ENCODE results near the gene C9orf85.

C9orf85 gene

DNA sequence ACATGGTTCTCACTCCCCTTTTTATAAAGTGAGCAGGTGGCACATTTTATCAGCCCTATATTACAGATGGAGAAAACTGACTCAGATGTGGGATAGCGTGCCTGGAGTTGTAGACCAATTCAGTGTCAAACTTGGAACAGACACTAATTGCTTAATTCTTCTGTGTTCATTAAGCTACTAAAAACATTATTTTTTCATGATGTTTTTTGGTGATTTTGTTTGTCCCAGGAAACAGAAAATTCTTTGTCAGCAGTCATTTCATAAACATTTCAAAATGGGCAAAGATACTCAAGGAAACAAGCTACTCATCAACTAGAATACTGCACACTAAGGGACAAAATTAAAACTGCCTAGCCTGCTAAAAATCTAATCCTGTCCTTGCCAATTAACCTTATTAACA is 2.6 kb upstream of the C9orf85 start:
- no peak for DNase-seq

DNA sequence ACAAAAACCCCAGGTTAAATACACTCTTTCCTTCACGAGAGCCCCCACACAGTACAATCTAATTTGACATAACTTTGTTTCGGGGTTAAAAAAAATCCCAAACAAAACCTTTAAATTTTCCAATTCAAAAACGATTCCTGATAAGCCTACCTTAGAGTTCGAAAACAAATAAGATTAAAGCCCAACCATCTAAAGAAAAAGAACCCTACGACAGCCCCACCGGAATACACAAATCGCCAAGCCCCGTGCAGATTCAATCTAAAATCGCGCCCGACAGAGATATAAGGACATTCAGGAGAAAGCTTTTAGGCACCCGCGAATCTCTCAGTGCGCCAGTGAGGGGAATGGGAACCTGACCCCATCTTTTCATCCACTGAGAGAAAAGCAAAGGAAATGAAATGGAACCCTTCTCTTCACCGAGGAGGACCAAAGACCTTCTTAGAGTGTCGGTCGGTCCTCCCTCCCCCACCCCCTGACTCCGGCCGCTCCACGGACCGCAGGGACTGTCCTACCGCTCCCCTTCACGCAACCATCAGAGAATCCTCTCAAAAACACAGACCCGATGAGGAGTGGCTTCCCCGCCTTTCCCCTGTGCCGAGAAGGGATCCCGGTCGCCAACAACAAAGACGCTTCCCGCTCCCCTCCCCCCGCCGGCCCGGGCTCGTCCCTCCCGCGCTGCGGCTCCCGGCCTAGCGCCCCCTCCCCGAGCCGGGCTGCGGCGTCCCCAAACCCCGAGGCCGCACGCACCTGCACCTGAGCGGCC is 1.4 kb upstream of the C9orf85 start:
- peak; percentile 71 for DNase-seq

DNA sequence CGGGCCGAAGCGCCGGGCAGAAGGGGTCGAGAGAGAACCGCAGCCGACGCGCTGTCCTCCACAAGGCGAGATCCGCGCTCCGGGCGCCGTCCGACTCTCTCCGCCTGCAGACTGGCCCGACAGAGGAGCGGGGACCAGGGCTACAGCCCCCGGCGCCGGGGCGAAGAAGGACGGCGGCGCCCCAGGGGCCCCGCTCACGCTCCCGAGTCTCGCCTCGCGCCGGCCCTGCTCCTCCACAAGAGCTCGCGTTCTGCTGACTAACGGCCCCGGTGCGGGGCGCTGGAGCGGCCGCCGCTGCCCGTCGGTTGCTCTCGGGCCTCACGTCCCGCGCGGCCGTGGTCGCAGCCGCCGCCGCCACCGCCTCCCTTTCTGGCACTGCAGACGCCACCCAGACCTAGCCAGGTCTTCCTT is 784 bp upstream of the C9orf85 start:
- DNase-seq, result no peak

DNA sequence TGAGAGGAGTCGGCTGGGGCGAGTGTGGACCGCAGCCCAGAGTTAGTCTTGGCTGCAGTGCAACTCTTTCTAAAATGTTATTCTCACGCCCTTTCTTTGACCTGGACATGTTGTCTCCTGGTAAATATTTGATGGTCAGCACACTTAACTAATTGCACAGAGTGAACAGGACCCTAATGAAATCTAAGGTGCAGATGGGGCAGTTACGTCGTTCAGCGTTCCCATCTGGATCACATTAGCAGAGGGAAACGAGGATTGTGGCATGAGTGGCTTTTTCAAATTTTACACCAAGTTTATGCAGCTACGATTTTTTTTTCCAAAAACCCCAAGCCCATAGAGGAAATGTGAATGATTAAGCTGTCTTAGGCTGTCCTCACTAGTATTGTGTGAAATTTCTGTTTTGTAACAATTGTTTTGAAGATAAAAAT is 483 bp downstream of the C9orf85 start:
- no peak for DNase-seq

DNA sequence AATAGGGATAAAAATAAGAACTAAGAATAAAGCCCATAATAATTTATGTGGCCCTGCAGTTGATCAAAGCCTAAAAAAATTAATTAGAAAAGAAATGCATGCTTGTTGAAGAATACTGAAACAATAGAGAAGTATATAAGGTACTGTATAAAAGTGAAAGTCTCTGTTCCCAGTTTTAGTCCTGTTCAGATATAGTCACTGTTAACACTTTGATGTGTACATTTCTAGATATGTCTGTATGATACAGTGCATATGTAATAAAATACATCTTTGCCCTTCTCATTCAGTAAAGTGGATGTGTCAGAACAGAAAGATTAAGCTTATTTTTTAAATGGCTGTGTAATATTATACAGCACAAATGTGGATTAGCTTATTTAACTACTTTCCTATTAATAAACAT is 4.1 kb downstream of the C9orf85 start:
- DNase-seq, result no peak

DNA sequence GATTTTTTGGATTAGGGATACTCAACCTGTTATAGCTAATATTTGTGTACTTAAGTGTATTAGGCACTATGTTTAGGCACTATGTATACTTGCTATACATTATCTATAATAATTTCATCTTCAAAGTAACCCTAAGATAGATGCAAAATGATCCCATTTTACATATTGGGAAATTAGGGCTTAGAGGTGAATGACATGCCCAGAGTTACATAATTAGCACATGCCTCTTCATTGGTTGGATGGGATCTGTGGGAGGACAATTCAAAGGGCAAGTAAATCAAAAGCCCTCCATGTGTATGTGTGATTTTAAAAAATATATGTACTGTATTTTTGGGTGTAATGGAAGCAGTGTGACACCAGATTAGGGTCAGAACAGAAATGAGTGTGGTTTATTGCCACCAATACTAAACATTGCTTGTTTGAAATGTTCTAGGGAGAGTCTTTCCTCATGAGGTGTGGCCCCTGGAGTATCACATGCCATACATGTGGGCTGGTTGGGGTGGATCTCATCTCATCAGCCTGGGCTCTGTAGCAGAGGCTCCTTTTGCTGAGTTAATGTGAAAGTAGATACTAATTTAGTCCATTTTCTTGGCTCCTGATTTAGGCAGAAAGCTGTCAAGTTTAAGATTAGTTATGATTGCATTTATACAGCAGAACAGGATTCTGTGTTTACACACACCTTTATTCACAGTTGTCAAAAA is 5.5 kb downstream of the C9orf85 start:
- DNase-seq, result no peak

DNA sequence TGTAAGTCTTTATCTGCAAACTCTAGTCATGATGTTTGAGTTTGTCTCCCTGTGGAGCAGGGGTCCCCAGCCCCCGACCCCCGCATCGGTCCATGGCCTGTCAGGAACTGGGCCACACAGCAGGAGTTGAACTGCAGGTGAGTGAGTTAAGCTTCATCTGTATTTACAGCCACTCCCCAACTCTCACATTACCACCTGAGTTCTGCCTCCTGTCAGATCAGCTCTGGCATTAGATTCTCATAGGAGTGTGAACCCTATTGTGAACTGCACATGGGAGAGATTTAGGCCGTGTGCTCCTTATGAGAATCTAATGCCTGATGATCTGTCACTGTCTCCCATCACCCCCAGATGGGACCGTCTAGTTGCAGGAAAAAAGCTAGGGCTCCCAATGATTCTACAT is 7.0 kb downstream of the C9orf85 start:
- no peak for DNase-seq

DNA sequence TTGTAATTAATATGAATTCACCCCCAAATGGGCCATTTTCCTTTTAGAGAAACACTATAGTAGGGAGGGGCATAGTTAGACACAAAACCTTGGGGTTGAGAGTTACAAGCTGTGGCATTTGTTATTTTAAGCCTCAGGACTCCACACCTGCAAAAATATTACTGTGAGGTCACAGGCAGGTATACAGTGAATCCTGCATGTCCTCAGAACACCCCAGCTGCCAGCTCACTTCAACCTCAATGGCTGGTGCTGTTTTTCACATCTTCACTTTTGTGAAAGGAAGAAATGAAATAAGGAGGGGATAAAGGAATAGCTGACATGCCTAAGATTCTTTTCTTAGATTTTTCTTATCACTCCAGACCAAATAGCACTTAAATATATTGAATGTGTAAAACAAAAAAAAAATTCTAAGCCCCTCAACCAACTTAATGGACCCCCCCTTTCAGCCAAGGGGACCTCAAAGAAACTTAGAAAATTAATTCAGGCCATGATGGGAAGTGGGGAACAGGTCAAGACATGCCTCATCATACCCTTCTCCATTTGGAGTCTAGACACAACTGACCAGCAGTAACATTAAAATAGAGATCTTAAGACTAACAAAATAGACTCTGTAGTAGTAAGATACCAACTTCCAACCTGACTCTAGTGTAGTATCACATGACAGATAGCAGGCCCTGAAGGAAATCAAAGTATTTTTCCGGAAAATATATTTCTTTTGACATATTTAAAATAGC is 9.2 kb downstream of the C9orf85 start:
- DNase-seq, result no peak

DNA sequence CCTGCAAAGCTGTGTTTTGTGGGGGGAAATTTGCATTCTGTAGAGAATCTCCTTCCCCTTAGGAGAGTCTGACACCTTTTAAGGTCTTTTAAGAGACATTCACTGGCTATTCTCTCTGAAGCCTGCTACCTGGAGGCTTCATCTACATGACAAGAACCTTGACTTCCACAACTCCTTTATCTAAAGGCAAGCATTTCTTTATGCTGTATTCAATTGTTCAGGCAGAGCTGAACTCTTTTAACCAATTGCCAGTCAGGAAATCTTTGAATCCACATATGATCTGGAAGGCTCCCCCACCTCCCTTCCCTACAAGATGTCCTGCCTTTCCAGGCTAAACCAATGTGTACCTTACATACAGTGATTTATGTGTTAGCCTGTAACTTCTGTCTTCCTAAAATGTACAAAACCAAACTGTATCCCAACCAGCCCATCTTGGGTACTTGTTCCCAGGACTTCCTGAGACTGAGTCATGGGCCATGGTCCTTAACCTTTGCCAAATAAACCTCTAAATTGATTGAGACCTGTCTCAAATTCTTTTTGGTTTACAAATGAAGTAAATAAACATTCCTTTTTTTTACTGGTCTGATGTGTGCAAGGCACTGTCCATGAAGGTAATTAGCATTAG is 9.9 kb downstream of the C9orf85 start:
- no peak for DNase-seq

DNA sequence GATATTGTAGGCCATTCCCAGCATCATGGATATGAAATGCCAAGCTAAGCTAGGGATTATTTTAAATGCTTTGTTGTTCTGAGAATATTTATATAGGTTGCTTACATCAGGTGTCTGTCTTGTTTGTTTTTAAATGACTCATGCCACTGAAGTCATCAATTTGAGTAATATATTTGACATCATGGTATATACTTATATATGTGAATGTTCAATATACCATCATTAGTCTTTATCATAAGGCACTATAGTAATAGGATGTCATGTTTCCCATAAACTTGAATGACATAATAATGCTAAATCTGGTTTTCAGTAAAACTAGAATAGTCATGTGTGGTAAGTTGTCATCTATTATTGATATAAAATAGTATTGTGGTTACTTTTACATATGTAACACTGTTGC is 13.1 kb downstream of the C9orf85 start:
- DNase-seq, result no peak

DNA sequence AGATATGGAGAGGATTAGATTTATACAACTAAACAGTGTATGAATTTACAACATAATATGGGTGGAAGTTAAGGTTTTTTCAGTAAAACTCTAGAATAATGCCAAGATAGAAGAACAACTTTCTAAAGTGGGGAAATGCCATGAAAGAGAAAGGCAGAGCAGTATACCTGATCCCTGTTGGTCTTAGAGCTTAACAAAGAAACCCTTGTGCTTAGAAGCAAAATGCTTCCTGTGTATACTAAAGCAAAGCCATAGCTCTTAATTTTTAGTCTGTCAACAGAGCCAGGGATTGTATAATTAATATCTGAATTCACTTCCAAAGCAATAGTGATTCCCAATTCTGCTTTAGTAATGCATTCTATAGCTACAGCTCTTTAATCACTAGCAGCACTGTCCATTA is 14.4 kb downstream of the C9orf85 start:
- DNase-seq, result no peak

DNA sequence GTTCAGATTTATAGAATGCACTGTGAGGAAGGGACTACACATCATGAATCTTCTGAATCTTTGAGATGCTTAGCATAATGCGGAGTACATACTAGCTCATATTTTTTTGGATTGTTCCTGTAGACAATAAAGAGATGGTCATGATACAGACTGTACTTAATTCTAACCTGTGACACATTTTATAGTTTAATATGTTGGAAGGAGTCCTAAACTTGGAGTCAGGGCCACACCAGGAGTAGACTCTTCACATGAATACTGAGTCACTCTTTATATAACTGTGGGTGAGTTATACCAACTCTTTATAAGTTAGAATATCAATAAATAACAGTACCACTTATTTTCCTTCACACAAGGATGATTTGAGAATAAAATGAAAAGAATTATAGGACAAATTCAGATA is 16.9 kb downstream of the C9orf85 start:
- no peak for DNase-seq

DNA sequence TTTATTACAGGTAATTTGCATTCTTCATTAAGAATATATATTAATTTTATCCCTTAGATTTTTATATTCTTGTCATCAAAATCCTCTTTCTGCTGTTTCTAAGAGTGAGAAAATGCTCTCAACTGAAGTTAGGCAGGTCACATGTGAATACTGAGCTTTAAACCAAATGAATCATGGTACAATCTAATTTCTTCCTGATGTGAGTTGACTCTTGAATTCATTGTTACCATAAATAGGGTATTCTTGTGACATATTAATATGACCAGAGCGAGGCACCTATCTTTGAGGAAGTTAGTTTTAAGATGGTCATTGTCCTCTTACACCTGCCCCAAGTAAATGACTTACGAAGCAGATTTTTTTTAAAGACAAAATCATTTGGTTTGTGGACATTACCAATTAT is 17.4 kb downstream of the C9orf85 start:
- DNase-seq, result no peak

DNA sequence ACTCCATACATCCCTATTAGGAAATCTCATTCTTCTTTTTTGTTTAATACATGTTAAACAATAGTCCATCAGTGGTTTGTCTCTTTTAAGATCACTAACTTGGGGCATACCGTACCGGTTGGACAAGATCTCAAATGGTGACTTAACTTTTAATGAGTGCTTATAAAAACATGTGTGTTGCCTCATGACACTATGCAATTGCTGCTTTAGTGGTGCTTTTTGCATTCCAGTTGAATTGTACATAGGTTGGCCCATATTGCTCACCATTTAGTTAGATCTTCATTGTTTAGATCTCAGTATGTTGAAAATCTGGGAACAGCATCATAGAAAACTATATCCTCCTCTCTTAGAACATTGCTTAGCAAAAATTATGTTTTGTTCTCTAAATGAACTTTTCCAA is 17.8 kb downstream of the C9orf85 start:
- no peak for DNase-seq

DNA sequence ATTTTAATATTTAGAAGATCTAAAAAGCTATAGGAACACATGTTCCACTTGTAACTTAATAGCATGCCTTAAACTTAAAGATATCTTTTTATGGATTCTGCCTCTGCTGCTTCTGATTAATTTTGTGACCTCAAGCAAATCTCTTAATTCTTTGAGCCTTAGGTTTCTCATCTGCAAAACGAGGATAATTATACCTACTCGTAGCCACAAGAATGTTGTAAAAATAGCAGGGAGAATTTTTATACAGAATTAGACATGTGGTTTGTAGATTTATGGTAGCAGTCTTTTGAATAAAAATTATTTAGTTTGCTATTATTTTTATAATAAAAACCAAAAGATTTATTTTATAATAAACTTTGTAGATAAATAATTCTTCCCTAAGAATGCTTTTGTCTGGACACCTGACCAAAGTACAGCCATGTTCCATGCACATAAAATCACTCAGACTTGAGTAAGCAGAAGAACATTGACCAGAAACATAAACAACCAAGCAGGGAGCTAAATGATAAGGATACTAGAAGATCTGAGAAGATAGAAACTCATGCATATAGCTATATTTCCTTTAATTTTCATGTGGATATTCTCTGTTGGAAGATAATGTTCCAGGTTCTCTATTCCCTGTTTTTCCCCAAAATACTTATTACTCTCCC is 18.5 kb downstream of the C9orf85 start:
- DNase-seq, result no peak

DNA sequence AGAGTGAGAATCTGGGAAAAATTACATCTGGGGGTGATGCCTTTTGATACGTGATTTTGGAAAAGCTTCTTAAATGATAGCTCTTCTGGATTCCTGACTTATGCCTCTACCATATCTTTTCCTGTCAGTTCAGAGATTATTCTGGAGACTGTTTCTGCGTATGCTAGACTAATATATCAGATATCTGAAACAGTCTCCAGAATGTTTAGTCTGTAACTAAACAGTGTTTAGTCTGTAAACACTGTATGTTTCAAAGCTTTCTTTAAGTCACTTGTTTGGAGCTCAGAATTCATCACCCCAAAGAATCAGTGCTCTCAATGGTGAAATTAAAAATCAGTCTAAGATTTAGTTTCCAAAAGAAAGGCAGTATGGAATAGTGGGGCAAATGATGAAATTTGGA is 19.7 kb downstream of the C9orf85 start:
- DNase-seq, result no peak

DNA sequence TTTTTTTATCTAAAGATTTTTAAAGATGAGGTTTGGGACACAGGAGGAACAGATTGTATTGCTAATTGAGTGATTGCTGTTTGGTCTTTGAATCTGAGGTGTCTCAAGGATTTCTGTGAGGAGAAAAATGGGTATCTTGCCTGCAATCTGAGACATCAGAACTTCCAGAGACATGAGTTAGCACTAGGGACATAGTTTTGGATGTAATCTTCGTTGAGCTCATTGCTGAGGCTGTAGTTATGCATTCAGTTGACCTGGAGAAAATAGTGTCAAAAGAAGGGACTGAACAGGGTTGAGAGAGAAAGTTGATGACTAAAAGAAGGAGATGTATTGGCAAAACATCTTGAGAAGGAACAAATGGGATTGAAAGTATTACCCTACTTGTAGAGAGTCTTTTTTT is 24.6 kb downstream of the C9orf85 start:
- DNase-seq, result no peak

DNA sequence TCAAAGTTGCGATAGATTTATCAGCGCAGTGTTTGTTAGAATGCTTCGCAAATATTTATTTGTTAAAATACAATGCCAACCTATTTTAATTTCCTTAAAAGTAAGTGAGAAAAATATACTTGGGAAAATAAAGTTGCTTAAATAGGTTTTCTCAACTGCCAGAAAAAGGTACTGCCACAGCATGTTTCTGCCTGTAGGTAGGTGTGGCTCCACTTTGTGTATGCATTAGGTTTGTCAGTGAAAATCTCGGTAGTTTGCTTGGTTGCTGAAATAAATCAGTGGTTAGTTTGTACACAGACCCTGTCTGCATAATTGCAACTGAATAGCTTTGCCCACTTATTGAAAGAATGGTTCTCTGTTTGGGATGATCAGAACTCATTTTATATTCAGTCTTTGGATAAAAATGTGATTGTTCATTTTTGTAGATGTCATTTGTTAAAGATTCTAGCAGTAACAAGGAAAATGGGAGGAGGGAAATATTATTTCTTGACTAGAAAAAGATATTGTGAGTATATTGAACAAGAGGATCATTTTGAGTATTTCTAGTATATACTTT is 25.7 kb downstream of the C9orf85 start:
- no peak for DNase-seq

DNA sequence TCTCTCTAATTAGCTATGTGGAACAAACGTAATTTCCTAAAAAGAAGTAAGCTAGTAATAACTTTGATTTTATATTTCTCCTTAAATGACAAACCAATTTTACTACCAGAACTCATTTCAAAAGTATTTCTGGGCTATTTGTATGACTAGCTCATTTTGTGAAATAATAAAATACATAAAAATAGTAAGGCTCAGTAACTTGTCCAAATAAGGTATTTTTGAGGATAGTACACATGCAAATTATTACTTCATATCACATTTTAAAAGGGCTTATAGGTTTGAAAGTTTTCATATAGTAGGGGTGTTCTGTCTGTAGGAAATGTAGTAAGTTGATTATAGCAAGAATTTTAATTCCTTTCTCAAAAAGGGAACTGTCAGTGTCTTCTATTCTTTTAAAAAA is 26.5 kb downstream of the C9orf85 start:
- no peak for DNase-seq

DNA sequence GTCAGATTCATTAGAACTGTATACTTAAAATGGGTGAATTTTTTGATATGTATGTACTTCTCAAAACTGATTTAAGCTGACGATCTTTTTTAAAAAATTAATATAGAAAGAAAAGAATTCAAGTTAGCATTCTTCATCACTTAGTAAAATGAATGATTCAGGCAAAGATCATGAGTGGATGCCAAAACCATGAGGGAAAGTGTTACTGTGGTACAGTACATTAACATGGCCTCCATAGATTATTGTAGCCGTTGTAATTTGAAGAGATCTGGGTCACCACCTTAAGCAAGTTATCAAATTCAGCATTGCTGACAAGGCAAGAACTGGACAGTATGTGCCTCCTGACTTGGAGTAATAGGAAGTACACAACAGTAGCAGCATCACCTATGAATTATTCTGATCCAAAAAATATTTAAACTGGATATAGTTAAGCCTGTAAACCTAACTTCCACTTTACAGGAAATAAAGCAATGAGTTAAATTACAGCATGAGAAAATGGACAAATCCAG is 29.7 kb downstream of the C9orf85 start:
- no peak for DNase-seq

DNA sequence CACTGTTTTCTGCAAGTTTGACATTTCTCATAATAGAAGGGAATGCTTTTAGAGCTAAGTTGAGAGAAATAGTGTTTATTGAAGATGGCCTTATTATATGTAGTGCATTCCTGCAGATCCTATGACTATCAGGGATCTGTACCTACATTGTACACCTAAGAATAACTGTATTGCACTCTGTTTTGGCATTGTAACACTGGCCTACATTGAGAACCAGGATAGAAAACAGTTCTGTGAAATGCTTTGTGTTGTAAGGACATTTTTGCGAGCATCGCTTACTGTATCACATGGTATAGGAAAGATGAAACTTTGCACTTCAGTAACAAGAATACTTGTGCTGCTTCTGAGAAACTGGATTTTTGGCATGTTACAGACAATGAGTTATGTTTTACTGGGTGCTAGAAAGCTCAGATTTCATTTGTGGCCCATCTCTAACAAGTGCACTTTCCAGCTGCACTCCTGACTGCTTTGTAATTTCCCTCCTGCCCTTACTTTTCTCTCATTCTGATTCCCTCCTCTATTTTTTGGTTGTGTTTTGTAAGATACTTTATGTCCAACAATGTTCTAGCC is 30.6 kb downstream of the C9orf85 start:
- no peak for DNase-seq

DNA sequence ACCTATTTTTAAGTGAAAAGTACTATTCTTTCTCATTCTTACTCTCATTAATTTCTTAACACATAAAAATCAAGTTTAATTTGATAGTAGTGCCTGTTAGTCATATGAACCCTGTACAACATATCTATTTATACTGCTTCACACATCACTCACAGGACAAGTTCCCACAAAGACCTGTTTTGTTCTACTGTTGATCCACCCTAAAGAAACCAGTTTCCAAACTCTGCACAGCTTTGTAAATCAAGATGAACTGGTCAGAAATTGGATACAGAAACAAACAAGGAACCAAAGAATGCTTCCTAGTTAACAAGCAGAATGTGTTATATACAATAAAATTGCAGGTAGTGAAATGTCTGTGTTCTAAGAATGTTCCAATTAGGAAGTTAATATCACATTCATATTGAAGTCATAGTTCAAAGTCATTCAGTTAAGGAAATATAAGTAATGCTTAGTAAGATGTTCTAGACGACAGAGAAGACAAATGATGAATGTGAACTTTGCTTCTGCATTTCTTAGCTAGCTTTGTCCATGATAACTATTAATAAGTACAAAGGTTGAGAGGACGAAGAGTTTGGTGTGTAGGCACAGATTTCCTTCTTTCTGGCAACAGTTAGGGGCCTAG is 33.4 kb downstream of the C9orf85 start:
- DNase-seq, result no peak

All from activated CD8-positive, alpha-beta memory T cell treated with anti-CD3 and anti-CD28 coated beads, Interleukin-2, amount 50 U/mL, for 48 hours (primary cell).